ENCODE results near the gene GALNT2.

Gene GALNT2

DNA sequence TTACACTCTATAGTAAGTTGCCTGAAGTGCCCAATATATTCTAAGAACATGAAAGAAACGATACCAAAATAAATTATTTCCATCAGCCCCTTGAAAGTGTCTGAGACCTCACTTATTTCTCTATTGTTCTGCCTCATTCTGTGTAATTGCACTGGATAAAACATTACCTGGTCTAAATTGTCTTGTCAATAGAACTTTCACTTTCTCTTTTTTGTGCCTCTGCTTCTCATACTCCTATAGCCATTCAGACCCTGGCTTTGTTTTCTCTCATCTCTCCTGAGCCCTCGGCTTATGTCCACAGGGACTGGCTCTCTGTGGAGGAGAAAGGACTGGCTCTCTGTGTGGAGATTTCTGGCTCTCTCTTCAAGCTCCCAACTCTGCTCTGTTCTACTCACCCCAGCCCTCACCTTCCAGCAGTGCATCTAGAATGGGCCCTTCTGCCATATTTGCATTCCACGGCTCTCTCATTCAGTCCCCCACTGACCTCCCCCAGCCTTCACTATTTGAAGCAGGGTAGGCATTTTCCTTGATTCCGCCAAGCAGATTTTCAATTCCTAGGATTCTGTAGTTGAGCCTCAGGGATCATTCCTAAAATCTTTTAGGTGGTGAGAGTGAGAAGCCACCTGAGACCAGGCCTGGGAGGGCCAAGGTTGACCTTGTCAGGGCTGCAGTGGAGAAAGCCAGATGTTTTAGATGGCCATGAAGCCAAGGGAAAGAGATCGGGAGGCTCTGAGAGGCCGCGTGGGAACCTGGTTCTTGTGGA is 15.9 kb upstream of the GALNT2 start:
- TF ChIP-seq, protein P1, sequence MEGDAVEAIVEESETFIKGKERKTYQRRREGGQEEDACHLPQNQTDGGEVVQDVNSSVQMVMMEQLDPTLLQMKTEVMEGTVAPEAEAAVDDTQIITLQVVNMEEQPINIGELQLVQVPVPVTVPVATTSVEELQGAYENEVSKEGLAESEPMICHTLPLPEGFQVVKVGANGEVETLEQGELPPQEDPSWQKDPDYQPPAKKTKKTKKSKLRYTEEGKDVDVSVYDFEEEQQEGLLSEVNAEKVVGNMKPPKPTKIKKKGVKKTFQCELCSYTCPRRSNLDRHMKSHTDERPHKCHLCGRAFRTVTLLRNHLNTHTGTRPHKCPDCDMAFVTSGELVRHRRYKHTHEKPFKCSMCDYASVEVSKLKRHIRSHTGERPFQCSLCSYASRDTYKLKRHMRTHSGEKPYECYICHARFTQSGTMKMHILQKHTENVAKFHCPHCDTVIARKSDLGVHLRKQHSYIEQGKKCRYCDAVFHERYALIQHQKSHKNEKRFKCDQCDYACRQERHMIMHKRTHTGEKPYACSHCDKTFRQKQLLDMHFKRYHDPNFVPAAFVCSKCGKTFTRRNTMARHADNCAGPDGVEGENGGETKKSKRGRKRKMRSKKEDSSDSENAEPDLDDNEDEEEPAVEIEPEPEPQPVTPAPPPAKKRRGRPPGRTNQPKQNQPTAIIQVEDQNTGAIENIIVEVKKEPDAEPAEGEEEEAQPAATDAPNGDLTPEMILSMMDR (IDR thresholded peaks at IDR 0.05; ENCODE audit: borderline replicate concordance, insufficient read depth, low read depth, low read length): no peak
- no peak overlapping the region for H3K4me3 ChIP-seq (ENCODE audit: low read depth, low read length)

DNA sequence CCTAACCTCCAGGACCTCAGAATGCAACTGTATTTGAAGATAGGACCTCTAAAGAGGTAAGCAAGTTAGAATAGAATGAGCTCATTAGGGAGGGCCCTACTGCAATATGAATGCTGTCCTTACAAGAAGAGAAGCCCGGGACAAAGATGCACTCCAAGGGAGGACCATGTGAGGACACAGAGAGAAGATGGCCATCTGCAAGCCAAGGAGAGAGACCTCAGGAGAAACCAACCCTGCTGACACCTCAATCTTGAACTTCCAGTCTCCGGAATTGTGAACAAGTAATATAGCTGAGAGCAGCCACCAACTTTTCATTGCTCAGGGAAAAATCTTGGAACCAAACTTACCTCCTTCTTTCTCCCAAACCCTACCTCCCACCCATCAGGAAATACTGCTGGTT is 15.0 kb upstream of the GALNT2 start:
- TF ChIP-seq, protein P1 (IDR thresholded peaks at IDR 0.05; ENCODE audit: borderline replicate concordance, insufficient read depth, low read depth, low read length): no peak
- no peak overlapping the region for H3K4me3 ChIP-seq (ENCODE audit: low read depth, low read length)

DNA sequence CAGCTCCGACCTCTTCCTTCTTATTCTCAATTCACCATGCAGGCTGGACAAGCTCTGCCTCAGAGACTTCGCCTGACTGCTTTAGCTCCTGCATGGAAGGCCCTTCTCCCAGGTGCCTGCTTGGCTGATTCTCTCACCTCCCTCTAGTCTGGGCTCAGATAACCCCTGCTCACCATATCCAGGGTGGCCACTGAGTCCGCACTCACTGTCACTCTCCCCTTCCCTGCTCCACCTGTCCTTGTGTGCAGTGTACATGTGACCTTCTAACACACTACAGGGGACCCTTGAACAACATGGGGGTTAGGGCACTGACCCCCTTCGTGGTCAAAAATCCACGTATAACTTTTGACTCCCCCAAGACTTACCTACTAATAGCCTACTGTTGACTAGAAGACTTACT is 14.4 kb upstream of the GALNT2 start:
- H3K4me3 ChIP-seq (ENCODE audit: low read depth, low read length): no peak overlapping the region
- TF ChIP-seq, protein P1 (IDR thresholded peaks at IDR 0.05; ENCODE audit: borderline replicate concordance, insufficient read depth, low read depth, low read length): no peak

DNA sequence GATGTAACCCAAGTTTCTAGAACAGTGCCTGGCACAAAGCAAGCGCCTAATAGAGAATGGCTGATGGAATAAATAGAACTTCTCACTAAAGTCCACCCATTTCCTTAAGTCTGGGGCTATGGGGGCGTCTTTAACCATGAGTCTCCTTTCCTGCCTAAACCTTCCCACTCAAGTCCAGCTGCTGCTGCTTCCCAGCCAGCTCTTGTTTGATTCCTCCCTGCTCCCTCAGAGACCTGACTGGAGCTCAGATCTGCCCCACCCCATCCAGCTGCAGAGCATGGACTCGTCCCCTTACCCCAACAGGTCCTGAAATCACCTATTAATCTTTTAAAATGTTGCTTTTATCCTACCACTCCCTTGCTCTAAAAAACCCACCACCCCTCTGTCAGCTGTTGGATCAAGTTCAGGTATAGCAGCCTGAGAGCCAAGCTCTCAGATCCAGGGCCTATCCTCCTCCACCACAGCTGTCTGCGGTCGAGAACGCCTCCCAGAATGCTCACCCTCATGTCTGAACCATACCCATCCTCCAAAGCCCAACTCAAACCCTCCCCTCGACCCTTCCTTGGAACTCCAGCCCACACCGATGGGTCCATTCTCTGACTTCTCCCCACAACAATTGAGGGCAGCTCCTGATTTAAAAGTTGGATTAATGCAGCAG is 12.8 kb upstream of the GALNT2 start:
- no peak overlapping the region for H3K4me3 ChIP-seq (ENCODE audit: low read depth, low read length)
- TF ChIP-seq, protein P1 (IDR thresholded peaks at IDR 0.05; ENCODE audit: borderline replicate concordance, insufficient read depth, low read depth, low read length): no peak

DNA sequence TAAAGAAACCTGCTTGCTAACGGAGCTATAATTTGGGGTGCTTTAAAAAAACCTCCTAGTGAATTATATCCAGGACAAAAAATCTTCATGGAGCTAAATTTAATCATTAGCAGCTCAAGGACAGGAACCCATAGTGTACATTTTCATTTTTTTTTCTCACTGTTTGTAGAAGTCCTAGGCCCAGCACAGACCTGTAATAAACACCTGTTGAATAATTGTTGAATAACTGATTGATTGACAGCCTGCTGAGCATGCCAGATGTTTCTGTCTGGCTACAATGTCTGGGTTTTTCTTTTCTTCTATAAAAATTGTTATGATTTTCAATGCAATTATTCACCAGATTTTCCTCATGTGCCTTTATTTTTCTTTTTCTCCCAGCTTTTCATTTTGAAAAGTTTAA is 10.9 kb upstream of the GALNT2 start:
- no peak overlapping the region for H3K4me3 ChIP-seq (ENCODE audit: low read depth, low read length)
- TF ChIP-seq, protein P1 (IDR thresholded peaks at IDR 0.05; ENCODE audit: borderline replicate concordance, insufficient read depth, low read depth, low read length): no peak

DNA sequence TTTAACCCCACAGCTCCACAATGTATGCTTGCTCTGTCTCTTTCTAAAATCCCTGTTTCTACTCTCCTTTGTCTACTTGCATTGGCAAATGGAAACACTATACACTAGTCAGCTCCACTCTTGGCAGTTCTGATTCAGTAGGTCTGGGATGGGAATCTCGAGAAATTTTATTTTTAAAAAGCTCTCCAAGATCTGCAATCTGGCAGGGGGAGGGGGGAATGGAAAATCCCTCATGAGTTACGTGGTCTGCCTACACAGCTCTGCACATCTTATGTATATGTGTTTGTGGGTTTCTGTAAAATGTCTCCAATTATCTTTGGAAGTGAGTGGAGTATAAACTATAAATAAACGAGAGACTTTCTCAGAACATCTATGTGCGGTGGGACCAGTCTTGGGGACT is 9.9 kb upstream of the GALNT2 start:
- TF ChIP-seq, protein P1 (IDR thresholded peaks at IDR 0.05; ENCODE audit: borderline replicate concordance, insufficient read depth, low read depth, low read length): no peak

More for the DNA sequence above, 9.9 kb upstream of the GALNT2 start:
- H3K4me3 ChIP-seq (ENCODE audit: low read depth, low read length): no peak overlapping the region

All from GM12875 (cell line).